Activated CD4-positive, alpha-beta T cell treated with anti-CD3 and anti-CD28 coated beads for 36 hours (primary cell): ENCODE data around the gene MPIG6B. TPM values are rescaled to one million over a fixed set of nuclear protein-coding genes. Genes with fewer than 3 reads are reported as not detected.

Source experiments
- ATAC-seq: fragments of 200-7000 bp; cut with Tn5 transposase; one replicate; pipeline ENCODE4 v1.10.0; 2021; ENCODE audit warnings: mild to moderate bottlenecking, moderate library complexity
- CTCF ChIA-PET: fragments of 350-600 bp; sonication (Branson Sonifier 250); formaldehyde crosslinking; loops from one replicate; lab custom pipeline; 2021; ENCODE audit warnings: antibody characterized with exemption; lab: Charles Lee
- POLR2A ChIA-PET: fragments of 350-600 bp; sonication (Branson Sonifier 250); formaldehyde crosslinking; loops from one replicate; lab custom pipeline; 2021; ENCODE audit warnings: antibody characterized with exemption, inconsistent platforms; lab: Charles Lee
- DNase-seq: peaks from one replicate; pipeline ENCODE4 v3.0.0-alpha.2; 2020
- H3K27ac Mint-ChIP-seq: one replicate; pipeline ENCODE4 v1.8.0; 2021; ENCODE audit warnings: mixed read lengths
- H3K27me3 Mint-ChIP-seq: one replicate; pipeline ENCODE4 v1.8.0; 2021; ENCODE audit warnings: mixed read lengths
- H3K36me3 Mint-ChIP-seq: one replicate; pipeline ENCODE4 v1.8.0; 2021; ENCODE audit warnings: low read depth, mixed read lengths
- H3K4me1 Mint-ChIP-seq: one replicate; pipeline ENCODE4 v1.8.0; 2021; ENCODE audit warnings: mixed read lengths
- H3K4me3 Mint-ChIP-seq: one replicate; pipeline ENCODE4 v1.8.0; 2021; ENCODE audit warnings: mild to moderate bottlenecking, moderate library complexity, mixed read lengths
- H3K9me3 Mint-ChIP-seq: one replicate; pipeline ENCODE4 v1.8.0; 2021; ENCODE audit warnings: low read depth, mixed read lengths
- intact Hi-C, 2 experiments: fragments of 100-400 bp; cut with DNase I in 1 of 2; cut with micrococcal nuclease in 1 of 2; formaldehyde crosslinking; loops; one replicate each; pipeline versions ENCODE4 v1.14.2 to v1.15.1; 2022 to 2024; cut with DNase I, micrococcal nuclease
- total RNA-seq, 2 experiments: library from RNA; stranded (reverse); gene quantifications; one replicate each; pipeline ENCODE4 v1.2.3, GENCODE V29; 2021

The MPIG6B gene
- total RNA-seq = not detected

DNA sequence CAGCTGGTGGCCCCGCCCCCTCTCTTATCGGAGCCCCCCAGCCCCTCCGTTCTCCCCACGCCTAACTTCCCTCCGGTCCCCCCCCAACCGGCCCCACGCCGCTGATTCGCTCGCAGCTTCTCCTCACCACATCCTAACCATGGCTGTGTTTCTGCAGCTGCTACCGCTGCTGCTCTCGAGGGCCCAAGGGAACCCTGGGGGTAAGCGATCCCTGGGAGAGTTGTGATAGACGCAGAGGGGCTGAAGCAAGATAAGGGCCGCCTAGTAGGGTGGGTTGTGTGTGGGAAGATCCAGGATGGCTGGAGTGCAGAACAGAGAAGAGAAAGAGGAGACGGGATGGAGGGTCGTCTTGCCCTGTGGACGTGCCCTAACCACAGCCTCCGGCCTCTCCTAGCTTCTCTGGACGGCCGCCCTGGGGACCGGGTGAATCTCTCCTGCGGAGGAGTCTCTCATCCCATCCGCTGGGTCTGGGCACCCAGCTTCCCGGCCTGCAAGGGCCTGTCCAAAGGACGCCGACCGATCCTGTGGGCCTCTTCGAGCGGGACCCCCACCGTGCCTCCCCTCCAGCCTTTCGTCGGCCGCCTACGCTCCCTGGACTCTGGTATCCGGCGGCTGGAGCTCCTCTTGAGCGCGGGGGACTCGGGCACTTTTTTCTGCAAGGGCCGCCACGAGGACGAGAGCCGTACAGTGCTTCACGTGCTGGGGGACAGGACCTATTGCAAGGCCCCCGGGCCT, at the start of gene MPIG6B:
Gene MPIG6B (plus strand): TSS at position 129 of the 735 bp plus-strand sequence. CDS start 11 bp downstream, at position 140.
- DNase-seq = no peak
- Mint-ChIP-seq H3K36me3 (peaks cover 4% of the 10 kb centered on the region), H3K9me3 (no peaks in the 10 kb centered on the region), H3K4me1 (peaks cover 28% of the 10 kb centered on the region), H3K27me3 (no peaks in the 10 kb centered on the region), H3K4me3 (no peak within 1 kb of the TSS), H3K27ac (no peak within 1 kb of the TSS)
- intact Hi-C loops = no loop called here
- CTCF ChIA-PET = interaction anchor here (0.5 to 1.2 kb wide), 3 partner anchors 8 to 570 kb away, joined by 3 read pairs; no protein-coding TSS in a partner anchor
- POLR2A ChIA-PET = no interaction called here
- ATAC-seq = no peak

GRCh38 chr6:31676322-31676903, 46.8 kb upstream of the MPIG6B start:
- POLR2A ChIA-PET = no interaction called here
- Mint-ChIP-seq H3K27ac (no peak overlapping the region), H3K4me3 (no peak overlapping the region), H3K27me3 (no peaks in the 10 kb centered on the region), H3K36me3 (peaks cover 17% of the 10 kb centered on the region), H3K9me3 (no peaks in the 10 kb centered on the region), H3K4me1 (peaks cover 12% of the 10 kb centered on the region)
- no peak for ATAC-seq
- intact Hi-C loops = no loop called here
- CTCF ChIA-PET = interaction anchor here (0.6 to 0.8 kb wide), 3 partner anchors 8 to 187 kb away, joined by 3 to 4 read pairs (median 3); no protein-coding TSS in a partner anchor
- no peak for DNase-seq

- no peaks in the 10 kb centered on the region for H3K27me3 Mint-ChIP-seq
- H3K4me3 Mint-ChIP-seq = no peak overlapping the region
- no peak for ATAC-seq
- CTCF ChIA-PET = interaction anchor here (0.6 kb wide), 1 partner anchor 188 kb away, joined by 3 read pairs; no protein-coding TSS in a partner anchor
- peaks cover 15% of the 10 kb centered on the region for H3K4me1 Mint-ChIP-seq
- no peak overlapping the region for H3K27ac Mint-ChIP-seq
- intact Hi-C loops = no loop called here
- POLR2A ChIA-PET = interaction anchor here (0.7 kb wide), 1 partner anchor 65 kb away, joined by 3 read pairs; no protein-coding TSS in a partner anchor
- peaks cover 13% of the 10 kb centered on the region for H3K36me3 Mint-ChIP-seq
- H3K9me3 Mint-ChIP-seq = no peaks in the 10 kb centered on the region
- DNase-seq = no peak
Observed at GRCh38 chr6:31676904-31677303, 46.3 kb upstream of the MPIG6B start.

DNA sequence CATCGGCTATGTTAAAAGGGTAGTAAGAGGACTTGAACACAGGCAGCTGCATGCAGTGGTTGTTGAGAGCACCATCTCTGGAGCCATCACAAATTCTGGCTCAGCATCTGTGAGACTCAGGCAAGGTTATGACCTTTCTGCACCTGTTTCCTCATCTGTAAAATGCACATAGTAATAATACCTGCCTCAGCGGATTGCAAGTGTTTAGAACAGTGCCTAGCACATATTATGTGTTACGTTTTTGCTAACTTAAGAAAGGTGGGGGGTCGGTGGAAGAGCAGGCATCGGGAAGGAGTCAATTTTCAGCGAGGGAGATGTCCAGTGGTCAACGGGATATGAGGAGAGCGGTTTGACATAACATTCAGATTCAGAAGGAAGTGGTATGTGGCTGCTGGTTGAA, 45.2 kb upstream of the MPIG6B start:
- POLR2A ChIA-PET = interaction anchor here (0.7 kb wide), 1 partner anchor 61 kb away, joined by 3 read pairs; no protein-coding TSS in a partner anchor
- H3K27ac Mint-ChIP-seq = no peak overlapping the region

DNA sequence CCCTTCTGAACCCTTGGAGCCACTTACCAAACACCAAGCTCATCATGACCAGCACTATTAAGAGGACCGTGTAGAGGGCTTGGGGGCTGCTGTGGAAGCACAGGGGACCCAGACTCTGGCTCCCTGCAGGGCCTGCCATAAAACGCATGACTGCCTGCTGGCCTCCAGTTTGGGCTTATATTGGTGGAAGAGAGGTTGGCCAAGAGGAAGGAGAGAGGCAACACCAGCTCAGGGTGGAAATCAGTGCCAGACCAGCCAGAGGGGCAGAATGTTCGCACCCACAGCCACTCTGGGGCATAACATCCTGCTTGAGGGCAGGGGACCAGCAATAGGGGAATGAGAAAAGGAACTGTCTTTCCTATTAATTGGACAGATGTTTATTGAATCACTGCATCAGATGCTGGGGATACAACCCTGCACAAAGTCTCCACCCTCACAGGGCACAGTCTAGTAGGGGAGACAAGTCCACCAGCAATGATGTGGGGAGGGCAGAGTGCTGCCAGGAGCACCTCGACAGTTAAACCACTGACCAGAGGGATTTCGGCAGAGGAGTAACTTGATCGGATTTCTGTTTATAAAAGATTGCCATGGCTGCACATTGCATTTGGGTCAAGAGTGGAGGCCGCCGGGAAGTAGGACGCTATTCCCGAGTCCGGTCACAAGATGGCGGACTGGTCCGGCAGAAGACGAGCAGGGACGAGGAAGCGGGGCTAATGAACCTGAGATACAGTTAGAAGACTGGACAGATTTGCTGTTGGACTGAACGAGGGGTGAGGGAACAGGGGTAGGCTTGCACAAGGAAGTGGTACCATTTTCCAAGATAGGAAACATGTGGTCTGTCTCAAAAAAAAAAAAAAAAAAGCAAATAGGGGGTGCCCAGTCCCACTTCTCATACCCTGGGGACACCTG, 42.7 kb upstream of the MPIG6B start, which contains the start of gene LY6G5C:
Gene LY6G5C (minus strand): TSS at position 842 of the 909 bp plus-strand sequence. CDS start 694 bp downstream, at position 148.
- peak; percentile 80 for DNase-seq
- no peaks in the 10 kb centered on the region for H3K36me3 Mint-ChIP-seq
- intact Hi-C loops = loop anchor here (1.0 to 10.0 kb wide), 10 partner anchors 23 to 277 kb away; partner anchors contain the start of genes NELFE (in 2 of the 2), NEU1 (in 2 of the 2), SKIC2 (in 2 of the 2) and ABHD16A (in 1 of the 2)
- peak within 1 kb of the TSS; percentile 66 for H3K4me3 Mint-ChIP-seq
- peaks cover 15% of the 10 kb centered on the region for H3K4me1 Mint-ChIP-seq
- CTCF ChIA-PET = interaction anchor here (0.6 to 1.0 kb wide), 7 partner anchors 10 to 179 kb away, joined by 3 to 6 read pairs (median 3); partner anchors contain the start of gene LY6G6D
- peak within 1 kb of the TSS; percentile 49 for H3K27ac Mint-ChIP-seq
- POLR2A ChIA-PET = interaction anchor here (0.5 to 0.8 kb wide), 2 partner anchors 38 to 146 kb away, joined by 3 read pairs; no protein-coding TSS in a partner anchor
- ATAC-seq = peak; percentile 80
- no peaks in the 10 kb centered on the region for H3K27me3 Mint-ChIP-seq
- no peaks in the 10 kb centered on the region for H3K9me3 Mint-ChIP-seq

More for the DNA sequence above, 45.2 kb upstream of the MPIG6B start:
- ATAC-seq (no peak), DNase-seq (no peak)
- H3K9me3 Mint-ChIP-seq = no peaks in the 10 kb centered on the region
- CTCF ChIA-PET = interaction anchor here (0.6 to 1.6 kb wide), 3 partner anchors 13 to 185 kb away, joined by 3 to 4 read pairs (median 3); partner anchors contain the start of gene NEU1
- H3K4me1 Mint-ChIP-seq = peaks cover 15% of the 10 kb centered on the region
- H3K36me3 Mint-ChIP-seq = peaks cover 5% of the 10 kb centered on the region
- no peak overlapping the region for H3K4me3 Mint-ChIP-seq
- H3K27me3 Mint-ChIP-seq = no peaks in the 10 kb centered on the region
- intact Hi-C loops = no loop called here

- no peaks in the 10 kb centered on the region for H3K9me3 Mint-ChIP-seq
- H3K4me1 Mint-ChIP-seq = peaks cover 15% of the 10 kb centered on the region
- H3K27ac Mint-ChIP-seq = peak overlapping the region; percentile 49
- intact Hi-C loops = loop anchor here (1.0 to 10.0 kb wide), 7 partner anchors 22 to 276 kb away; partner anchors contain the start of genes NELFE (in 2 of the 2), SKIC2 (in 2 of the 2), ABHD16A (in 1 of the 2) and DDAH2 (in 1 of the 2)
- peak; percentile 72 for DNase-seq
- H3K4me3 Mint-ChIP-seq = peak overlapping the region; percentile 66
- ATAC-seq = peak; percentile 76
- no peaks in the 10 kb centered on the region for H3K36me3 Mint-ChIP-seq
- ChIA-PET POLR2A (interaction anchor here (0.5 to 0.8 kb wide), 2 partner anchors 39 to 145 kb away, joined by 3 read pairs; no protein-coding TSS in a partner anchor), CTCF (interaction anchor here (0.7 to 1.0 kb wide), 7 partner anchors 26 to 241 kb away, joined by 3 to 4 read pairs (median 4); no protein-coding TSS in a partner anchor)
- no peaks in the 10 kb centered on the region for H3K27me3 Mint-ChIP-seq
Observed at GRCh38 chr6:31681135-31681671, 42.0 kb upstream of the MPIG6B start.

DNA sequence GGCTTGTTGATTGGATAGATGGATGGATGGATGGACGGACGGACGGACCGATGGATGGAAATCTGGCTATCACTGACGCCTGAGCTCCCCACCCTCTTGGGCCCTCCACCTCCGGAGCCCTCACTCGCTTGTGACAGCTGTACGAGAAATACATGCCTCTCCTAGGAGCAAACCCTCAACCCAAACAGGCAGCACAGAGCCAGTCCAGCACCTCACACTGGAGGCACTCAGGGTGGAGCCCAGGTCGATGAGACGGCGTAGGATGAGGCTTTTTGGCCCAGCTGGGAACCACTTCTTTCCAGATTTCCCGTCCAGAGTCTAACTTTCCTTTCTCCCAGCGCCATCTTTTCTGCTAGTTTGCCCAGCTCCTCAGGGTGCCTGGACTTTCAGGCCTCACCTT, 39.6 kb upstream of the MPIG6B start:
- Mint-ChIP-seq H3K4me1 (peaks cover 15% of the 10 kb centered on the region), H3K27ac (no peak overlapping the region), H3K4me3 (no peak overlapping the region), H3K9me3 (no peaks in the 10 kb centered on the region), H3K36me3 (peaks cover 8% of the 10 kb centered on the region), H3K27me3 (no peaks in the 10 kb centered on the region)
- ChIA-PET CTCF (interaction anchor here (0.6 to 1.6 kb wide), 3 partner anchors 86 to 163 kb away, joined by 3 to 5 read pairs (median 4); no protein-coding TSS in a partner anchor), POLR2A (no interaction called here)
- ATAC-seq (no peak), DNase-seq (no peak)
- intact Hi-C loops = loop anchor here (5.0 to 10.0 kb wide), 3 partner anchors 179 to 274 kb away; partner anchors contain the start of genes NELFE (in 2 of the 2), SKIC2 (in 2 of the 2) and NEU1 (in 1 of the 2)

GRCh38 chr6:31686483-31686882, 36.7 kb upstream of the MPIG6B start:
- no peaks in the 10 kb centered on the region for H3K9me3 Mint-ChIP-seq
- POLR2A ChIA-PET = interaction anchor here (0.7 kb wide), 1 partner anchor 25 kb away, joined by 3 read pairs; no protein-coding TSS in a partner anchor
- CTCF ChIA-PET = interaction anchor here (0.6 kb wide), 1 partner anchor 146 kb away, joined by 3 read pairs; no protein-coding TSS in a partner anchor
- H3K27ac Mint-ChIP-seq = no peak overlapping the region
- DNase-seq = no peak
- intact Hi-C loops = loop anchor here in 1 of 2 experiments (10.0 kb wide), 1 partner anchor 268 kb away; the partner anchor contains the start of genes NELFE and SKIC2
- H3K4me3 Mint-ChIP-seq = no peak overlapping the region
- peaks cover 9% of the 10 kb centered on the region for H3K4me1 Mint-ChIP-seq
- no peak for ATAC-seq
- H3K36me3 Mint-ChIP-seq = peaks cover 12% of the 10 kb centered on the region
- no peaks in the 10 kb centered on the region for H3K27me3 Mint-ChIP-seq

DNA sequence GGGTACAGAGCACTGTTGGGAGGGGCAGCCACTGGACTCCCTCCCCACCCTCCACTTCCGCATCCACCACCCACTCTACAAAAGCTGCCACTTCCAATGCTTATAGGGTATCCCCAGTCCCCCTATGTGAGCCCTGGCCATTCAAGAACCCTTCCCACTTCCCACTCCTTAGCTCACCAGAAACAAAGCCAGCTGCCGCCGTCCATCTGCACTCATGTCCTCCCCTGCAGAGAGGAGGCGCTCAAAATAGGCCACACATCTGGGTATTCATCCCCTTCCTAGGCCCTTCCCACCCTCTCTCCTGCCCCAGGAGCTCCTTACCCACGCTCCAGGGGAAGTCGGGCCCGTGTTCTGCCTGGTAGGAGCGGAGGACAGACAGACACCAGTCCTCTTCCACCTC, 35.9 kb upstream of the MPIG6B start:
- Mint-ChIP-seq H3K36me3 (peaks cover 12% of the 10 kb centered on the region), H3K9me3 (no peaks in the 10 kb centered on the region), H3K4me3 (no peak overlapping the region), H3K27me3 (no peaks in the 10 kb centered on the region), H3K27ac (no peak overlapping the region), H3K4me1 (peaks cover 7% of the 10 kb centered on the region)
- ChIA-PET CTCF (no interaction called here), POLR2A (interaction anchor here (0.6 kb wide), 1 partner anchor 271 kb away, joined by 4 read pairs; the partner anchor contains the start of genes NELFE and SKIC2)
- intact Hi-C loops = loop anchor here in 1 of 2 experiments (10.0 kb wide), 1 partner anchor 267 kb away; the partner anchor contains the start of genes NELFE and SKIC2
- ATAC-seq (no peak), DNase-seq (no peak)
